SU-DHL-6 (cell line): ENCODE results near the gene UBASH3A.

Source experiments
- EZH2phosphoT487 ChIP-seq: fragments of 200-600 bp; sonication (generic), shearing (Covaris generic); conservative IDR thresholded peaks from 2 replicates; pipeline ENCODE4 v1.6.1; 2018; ENCODE audit warnings: mild to moderate bottlenecking, antibody characterized with exemption, low read length, moderate library complexity, mixed read lengths
- TF ChIP-seq, protein P1 (sequence below): fragments of 200-600 bp; sonication (generic); IDR thresholded peaks from one replicate; pipeline ENCODE4 v1.5.1; 2017; ENCODE audit warnings: antibody characterized with exemption, mild to moderate bottlenecking, low read length, moderate library complexity; ENCODE audit not compliant: insufficient read depth, poor library complexity, severe bottlenecking

- TF ChIP-seq, protein P1, sequence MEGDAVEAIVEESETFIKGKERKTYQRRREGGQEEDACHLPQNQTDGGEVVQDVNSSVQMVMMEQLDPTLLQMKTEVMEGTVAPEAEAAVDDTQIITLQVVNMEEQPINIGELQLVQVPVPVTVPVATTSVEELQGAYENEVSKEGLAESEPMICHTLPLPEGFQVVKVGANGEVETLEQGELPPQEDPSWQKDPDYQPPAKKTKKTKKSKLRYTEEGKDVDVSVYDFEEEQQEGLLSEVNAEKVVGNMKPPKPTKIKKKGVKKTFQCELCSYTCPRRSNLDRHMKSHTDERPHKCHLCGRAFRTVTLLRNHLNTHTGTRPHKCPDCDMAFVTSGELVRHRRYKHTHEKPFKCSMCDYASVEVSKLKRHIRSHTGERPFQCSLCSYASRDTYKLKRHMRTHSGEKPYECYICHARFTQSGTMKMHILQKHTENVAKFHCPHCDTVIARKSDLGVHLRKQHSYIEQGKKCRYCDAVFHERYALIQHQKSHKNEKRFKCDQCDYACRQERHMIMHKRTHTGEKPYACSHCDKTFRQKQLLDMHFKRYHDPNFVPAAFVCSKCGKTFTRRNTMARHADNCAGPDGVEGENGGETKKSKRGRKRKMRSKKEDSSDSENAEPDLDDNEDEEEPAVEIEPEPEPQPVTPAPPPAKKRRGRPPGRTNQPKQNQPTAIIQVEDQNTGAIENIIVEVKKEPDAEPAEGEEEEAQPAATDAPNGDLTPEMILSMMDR = no peak
- no peak for TF ChIP-seq EZH2phosphoT487
These were observed 47.1 kb upstream of the UBASH3A start for GRCh38 chr21:42356650-42357049.
